ENCODE measurements around the gene EHF. TPM values are rescaled to one million over a fixed set of nuclear protein-coding genes. Genes with fewer than 3 reads are reported as not detected.
"Not testable (repeated sequence)": the region's sequence is repeated elsewhere in the genome, so short reads cannot be mapped to it uniquely, and the experiment has no call there.

EHF gene
- total and polyA plus RNA-seq, 2 donors (not counting 1 experiment from before 2014, with no cell fraction given): 0.51 TPM; not detected in 1

- H3K9me3 ChIP-seq (ENCODE audit: control insufficient read depth, insufficient read depth, low read depth, low read length): no peaks in the 10 kb centered on the region
- no peak overlapping the region for H3K9ac ChIP-seq (ENCODE audit: insufficient read depth, low read length)
- H2AFZ ChIP-seq (ENCODE audit: low read length): no peak overlapping the region
- no peaks in the 10 kb centered on the region for H4K20me1 ChIP-seq (ENCODE audit: control insufficient read depth, extremely low read depth, insufficient read depth, low read length)
- TF ChIP-seq EZH2 (IDR thresholded peaks at IDR 0.05; ENCODE audit: low read length, missing control alignments) (no peak), CTCF (conservative IDR thresholded peaks at IDR 0.05 in 1 of 2, IDR thresholded peaks at IDR 0.05 in 1 of 2; ENCODE audit: low read depth in 1 of 2, low read length in 2 of 2) (no peak)
- no peaks in the 10 kb centered on the region for H3K79me2 ChIP-seq (ENCODE audit: control insufficient read depth, insufficient read depth, low read length)
- no peak overlapping the region for H3K4me2 ChIP-seq (ENCODE audit: extremely low read depth, insufficient read depth, low read length)
- DNase-seq (ENCODE audit: low read depth in 2 of 2): no peak
- H3K27ac ChIP-seq (ENCODE audit: insufficient read depth, low read length): no peak overlapping the region
- H3K4me1 ChIP-seq (ENCODE audit: control insufficient read depth, extremely low read depth, insufficient read depth, low read length): peaks cover 4% of the 10 kb centered on the region
- no peaks in the 10 kb centered on the region for H3K27me3 ChIP-seq (ENCODE audit: control insufficient read depth, insufficient read depth, low read length)
- H3K36me3 ChIP-seq (ENCODE audit: control insufficient read depth, insufficient read depth, low read length): no peaks in the 10 kb centered on the region
- no peak overlapping the region for H3K4me3 ChIP-seq (replicated peaks in 1 of 4; ENCODE audit: control extremely low read depth in 1 of 4, insufficient read depth in 1 of 4, low read depth in 3 of 4, low read length in 4 of 4)
Measured at GRCh38 chr11:34683396-34683795, 62.5 kb downstream of the EHF start.

GRCh38 chr11:34685864-34686263, 65.0 kb downstream of the EHF start:
- H3K27ac ChIP-seq (ENCODE audit: insufficient read depth, low read length): no peak overlapping the region
- no peak overlapping the region for H3K9ac ChIP-seq (ENCODE audit: insufficient read depth, low read length)
- no peaks in the 10 kb centered on the region for H4K20me1 ChIP-seq (ENCODE audit: control insufficient read depth, extremely low read depth, insufficient read depth, low read length)
- TF ChIP-seq CTCF (conservative IDR thresholded peaks at IDR 0.05 in 1 of 2, IDR thresholded peaks at IDR 0.05 in 1 of 2; ENCODE audit: low read depth in 1 of 2, low read length in 2 of 2): no peak
- peaks cover 4% of the 10 kb centered on the region for H3K4me1 ChIP-seq (ENCODE audit: control insufficient read depth, extremely low read depth, insufficient read depth, low read length)
- DNase-seq (ENCODE audit: low read depth in 2 of 2): no peak
- no peaks in the 10 kb centered on the region for H3K36me3 ChIP-seq (ENCODE audit: control insufficient read depth, insufficient read depth, low read length)
- no peak overlapping the region for H3K4me2 ChIP-seq (ENCODE audit: extremely low read depth, insufficient read depth, low read length)
- no peak overlapping the region for H3K4me3 ChIP-seq (replicated peaks in 1 of 4; ENCODE audit: control extremely low read depth in 1 of 4, insufficient read depth in 1 of 4, low read depth in 3 of 4, low read length in 4 of 4)
- no peaks in the 10 kb centered on the region for H3K79me2 ChIP-seq (ENCODE audit: control insufficient read depth, insufficient read depth, low read length)
- no peak overlapping the region for H2AFZ ChIP-seq (ENCODE audit: low read length)
- no peaks in the 10 kb centered on the region for H3K27me3 ChIP-seq (ENCODE audit: control insufficient read depth, insufficient read depth, low read length)
- H3K9me3 ChIP-seq (ENCODE audit: control insufficient read depth, insufficient read depth, low read depth, low read length): no peaks in the 10 kb centered on the region

GRCh38 chr11:34692299-34692698, 71.4 kb downstream of the EHF start:
- H3K27me3 ChIP-seq (ENCODE audit: control insufficient read depth, insufficient read depth, low read length); H4K20me1 ChIP-seq (ENCODE audit: control insufficient read depth, extremely low read depth, insufficient read depth, low read length); H3K79me2 ChIP-seq (ENCODE audit: control insufficient read depth, insufficient read depth, low read length); H3K4me2 ChIP-seq (ENCODE audit: extremely low read depth, insufficient read depth, low read length); H3K36me3 ChIP-seq (ENCODE audit: control insufficient read depth, insufficient read depth, low read length); H2AFZ ChIP-seq (ENCODE audit: low read length); H3K4me3 ChIP-seq (replicated peaks in 1 of 4; ENCODE audit: control extremely low read depth in 1 of 4, insufficient read depth in 1 of 4, low read depth in 3 of 4, low read length in 4 of 4); H3K27ac ChIP-seq (ENCODE audit: insufficient read depth, low read length); H3K4me1 ChIP-seq (ENCODE audit: control insufficient read depth, extremely low read depth, insufficient read depth, low read length); DNase-seq (ENCODE audit: low read depth in 2 of 2); H3K9ac ChIP-seq (ENCODE audit: insufficient read depth, low read length); H3K9me3 ChIP-seq (ENCODE audit: control insufficient read depth, insufficient read depth, low read depth, low read length): not testable (repeated sequence)

Measured in fibroblast of lung (primary cell).